HG03108 (cell line): ENCODE results near the gene ZNF543.
"Not testable (repeated sequence)": the region's sequence is repeated elsewhere in the genome, so short reads cannot be mapped to it uniquely, and the experiment has no call there.

Experiments used
- ATAC-seq: cut with Tn5 transposase; IDR thresholded peaks from one replicate; pipeline ENCODE4 v1.9.1; 2021; ENCODE audit warnings: moderate library complexity; ENCODE audit not compliant: unreplicated experiment

ZNF543 gene

GRCh38 chr19:57320180-57321084 lies at the start of gene ZNF543:
Gene ZNF543, plus strand, starts transcription at chr19:57320472. Its CDS starts 382 bp downstream, at chr19:57320854.
- peak; percentile 93 for ATAC-seq

GRCh38 chr19:57271280-57271679 lies 49.0 kb upstream of the ZNF543 start:
- no peak for ATAC-seq

- no peak for ATAC-seq
Observed at GRCh38 chr19:57273014-57273413, 47.3 kb upstream of the ZNF543 start.

GRCh38 chr19:57276430-57276829 lies 43.8 kb upstream of the ZNF543 start:
- ATAC-seq = no peak

- not testable (repeated sequence) for ATAC-seq
Observed at GRCh38 chr19:57278481-57278880, 41.8 kb upstream of the ZNF543 start.

- ATAC-seq = peak; percentile 70
Observed at GRCh38 chr19:57279418-57280164, 40.7 kb upstream of the ZNF543 start.

- ATAC-seq = peak; percentile 70
Observed at GRCh38 chr19:57280165-57280961, 39.9 kb upstream of the ZNF543 start, which contains the start of gene ZNF460. Gene ZNF460, plus strand, starts transcription at chr19:57280485. Its CDS starts 322 bp downstream, at chr19:57280807.

GRCh38 chr19:57280962-57281400 lies 39.3 kb upstream of the ZNF543 start:
- ATAC-seq = no peak

- no peak for ATAC-seq
Observed at GRCh38 chr19:57282011-57282643, 38.1 kb upstream of the ZNF543 start.

- ATAC-seq = no peak
Observed at GRCh38 chr19:57288373-57288772, 31.9 kb upstream of the ZNF543 start.

- no peak for ATAC-seq
Observed at GRCh38 chr19:57290970-57291369, 29.3 kb upstream of the ZNF543 start.

- no peak for ATAC-seq
Observed at GRCh38 chr19:57292547-57292946, 27.7 kb upstream of the ZNF543 start.

- ATAC-seq = no peak
Observed at GRCh38 chr19:57293719-57294118, 26.6 kb upstream of the ZNF543 start.

GRCh38 chr19:57302020-57302465 lies 18.2 kb upstream of the ZNF543 start:
- no peak for ATAC-seq

- no peak for ATAC-seq
Observed at GRCh38 chr19:57302727-57303401, 17.4 kb upstream of the ZNF543 start.

- no peak for ATAC-seq
Observed at GRCh38 chr19:57305056-57305455, 15.2 kb upstream of the ZNF543 start.

- ATAC-seq = no peak
Observed at GRCh38 chr19:57308514-57308913, 11.8 kb upstream of the ZNF543 start.

- ATAC-seq = no peak
Observed at GRCh38 chr19:57310792-57311191, 9.5 kb upstream of the ZNF543 start.

- no peak for ATAC-seq
Observed at GRCh38 chr19:57314146-57314545, 6.1 kb upstream of the ZNF543 start.

- no peak for ATAC-seq
Observed at GRCh38 chr19:57317503-57317902, 2.8 kb upstream of the ZNF543 start.
